IPS-18c (cell line): Measurements from ENCODE around the gene ATP5ME.
"Not testable (repeated sequence)": the region's sequence is repeated elsewhere in the genome, so short reads cannot be mapped to it uniquely, and the experiment has no call there.

Experiments used
- H3K4me3 ChIP-seq: 2 replicates; pipeline ENCODE4 v1.7.0; 2013; ENCODE audit warnings: low read depth, mild to moderate bottlenecking, low read length, moderate library complexity; ENCODE audit not compliant: insufficient read depth
- H3K9me3 ChIP-seq: one replicate; pipeline ENCODE4 v1.6.1; 2013; ENCODE audit warnings: mild to moderate bottlenecking, low read length, moderate library complexity; ENCODE audit not compliant: control insufficient read depth, insufficient read depth

Gene ATP5ME

DNA sequence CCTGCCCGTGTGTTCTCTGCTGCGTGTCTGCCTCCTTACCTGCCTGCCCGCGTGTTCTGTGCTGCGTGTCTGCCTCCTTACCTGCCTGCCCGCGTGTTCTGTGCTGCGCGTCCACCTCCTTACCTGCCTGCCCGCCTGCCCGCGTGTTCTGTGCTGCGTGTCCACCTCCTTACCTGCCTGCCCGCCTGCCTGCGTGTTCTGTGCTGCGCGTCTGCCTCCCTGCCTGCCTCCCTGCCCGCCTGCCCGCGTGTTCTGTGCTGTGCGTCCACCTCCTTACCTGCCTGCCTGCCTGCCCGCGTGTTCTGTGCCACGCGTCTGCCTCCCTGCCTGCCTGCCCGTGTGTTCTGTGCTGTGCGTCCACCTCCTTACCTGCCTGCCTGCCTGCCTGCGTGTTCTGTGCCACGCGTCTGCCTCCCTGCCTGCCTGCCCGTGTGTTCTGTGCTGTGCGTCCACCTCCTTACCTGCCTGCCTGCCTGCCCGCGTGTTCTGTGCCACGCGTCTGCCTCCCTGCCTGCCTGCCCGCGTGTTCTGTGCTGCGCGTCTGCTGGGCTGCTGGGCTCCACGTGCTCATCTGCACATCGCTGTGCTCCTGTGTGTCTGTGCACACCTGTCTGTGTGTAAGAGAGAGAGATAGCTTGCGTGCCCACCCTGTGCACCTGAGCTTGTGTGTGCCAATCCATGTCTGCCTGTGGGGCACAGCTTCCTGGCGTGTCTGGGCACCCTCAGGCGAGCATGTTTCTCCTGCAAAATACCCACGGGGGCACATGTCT, 38.8 kb downstream of the ATP5ME start:
- not testable (repeated sequence) for H3K4me3 ChIP-seq, H3K9me3 ChIP-seq

DNA sequence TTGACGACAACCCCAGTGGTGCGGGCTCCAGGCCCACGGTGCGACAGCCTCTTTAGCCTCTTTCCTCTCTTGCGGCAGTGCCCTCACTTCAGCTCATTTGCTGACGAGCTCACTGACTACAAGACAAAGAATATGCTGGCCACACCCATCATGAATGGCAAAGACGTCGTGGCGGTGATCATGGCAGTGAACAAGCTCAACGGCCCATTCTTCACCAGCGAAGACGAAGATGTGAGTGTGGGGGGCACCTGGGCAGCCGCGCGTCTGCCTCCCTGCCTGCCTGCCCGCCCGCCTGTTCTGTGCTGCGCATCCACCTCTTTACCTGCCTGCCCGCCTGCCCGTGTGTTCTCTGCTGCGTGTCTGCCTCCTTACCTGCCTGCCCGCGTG, 39.5 kb downstream of the ATP5ME start:
- Histone ChIP-seq H3K9me3 (no peaks in the 10 kb centered on the region), H3K4me3 (no peak overlapping the region)

DNA sequence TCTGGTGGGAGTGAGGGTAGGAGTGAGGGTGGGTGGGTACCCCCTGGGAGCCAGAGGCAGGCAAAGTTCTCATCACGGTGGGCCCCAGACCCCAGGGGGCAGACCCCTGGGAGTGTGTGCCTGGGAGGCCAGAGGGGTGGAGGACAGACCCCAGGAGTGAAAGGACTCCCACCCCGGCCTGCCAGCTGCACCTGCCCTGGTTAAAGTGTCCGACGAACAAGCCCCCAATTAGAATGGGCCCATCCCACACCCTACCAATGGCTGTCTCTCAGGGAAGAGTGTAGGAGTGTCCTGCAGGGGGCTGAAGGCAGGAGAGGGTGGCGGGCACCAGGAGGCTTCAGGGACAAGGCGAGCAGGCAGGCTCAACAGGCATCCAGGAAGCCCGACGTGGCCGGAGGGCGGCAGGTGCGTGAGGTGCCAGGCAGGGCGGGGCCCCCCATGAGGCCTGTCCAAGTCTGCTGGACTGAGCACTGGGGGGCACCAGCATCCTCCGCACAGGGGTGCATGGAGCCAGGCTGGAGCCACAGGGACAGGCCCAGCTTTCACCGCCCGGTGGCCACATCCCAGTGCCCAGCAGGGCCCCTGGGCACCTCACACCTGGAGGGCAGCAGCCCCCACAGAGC, 40.0 kb downstream of the ATP5ME start:
- Histone ChIP-seq H3K4me3 (no peak overlapping the region), H3K9me3 (no peaks in the 10 kb centered on the region)

GRCh38 chr4:633406-633805, 40.7 kb downstream of the ATP5ME start:
- no peak overlapping the region for H3K4me3 ChIP-seq
- no peaks in the 10 kb centered on the region for H3K9me3 ChIP-seq

- Histone ChIP-seq H3K4me3 (no peak overlapping the region), H3K9me3 (no peaks in the 10 kb centered on the region)
These were observed 41.1 kb downstream of the ATP5ME start for GRCh38 chr4:632926-633325.

GRCh38 chr4:632196-632790, 41.8 kb downstream of the ATP5ME start:
- no peaks in the 10 kb centered on the region for H3K9me3 ChIP-seq
- H3K4me3 ChIP-seq, result no peak overlapping the region

DNA sequence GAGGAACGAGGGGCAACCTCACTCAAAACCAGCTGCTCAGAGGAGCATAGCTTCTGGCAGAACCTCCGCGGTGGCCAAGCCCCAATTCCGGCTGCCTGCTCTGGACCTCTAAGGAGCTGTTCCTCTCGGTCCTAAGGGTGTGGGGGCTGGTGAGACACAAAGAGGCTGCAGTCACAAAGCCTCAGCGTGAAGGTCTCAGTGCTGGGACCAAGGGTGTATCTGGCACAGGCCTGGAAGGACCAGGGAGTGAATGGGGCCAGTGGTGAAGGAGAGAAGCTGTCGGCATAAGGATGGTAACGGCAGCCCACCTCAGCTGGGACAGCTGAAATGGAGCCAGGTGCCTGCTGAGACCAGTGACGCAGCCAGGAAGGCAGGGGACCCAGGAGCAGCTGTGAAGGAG, 43.4 kb downstream of the ATP5ME start:
- Histone ChIP-seq H3K4me3 (no peak overlapping the region), H3K9me3 (no peaks in the 10 kb centered on the region)

- H3K4me3 ChIP-seq, result no peak overlapping the region
- no peaks in the 10 kb centered on the region for H3K9me3 ChIP-seq
These were observed 44.0 kb downstream of the ATP5ME start for GRCh38 chr4:629915-630641.

- no peak overlapping the region for H3K4me3 ChIP-seq
These were observed 44.5 kb downstream of the ATP5ME start for GRCh38 chr4:629636-629914.

DNA sequence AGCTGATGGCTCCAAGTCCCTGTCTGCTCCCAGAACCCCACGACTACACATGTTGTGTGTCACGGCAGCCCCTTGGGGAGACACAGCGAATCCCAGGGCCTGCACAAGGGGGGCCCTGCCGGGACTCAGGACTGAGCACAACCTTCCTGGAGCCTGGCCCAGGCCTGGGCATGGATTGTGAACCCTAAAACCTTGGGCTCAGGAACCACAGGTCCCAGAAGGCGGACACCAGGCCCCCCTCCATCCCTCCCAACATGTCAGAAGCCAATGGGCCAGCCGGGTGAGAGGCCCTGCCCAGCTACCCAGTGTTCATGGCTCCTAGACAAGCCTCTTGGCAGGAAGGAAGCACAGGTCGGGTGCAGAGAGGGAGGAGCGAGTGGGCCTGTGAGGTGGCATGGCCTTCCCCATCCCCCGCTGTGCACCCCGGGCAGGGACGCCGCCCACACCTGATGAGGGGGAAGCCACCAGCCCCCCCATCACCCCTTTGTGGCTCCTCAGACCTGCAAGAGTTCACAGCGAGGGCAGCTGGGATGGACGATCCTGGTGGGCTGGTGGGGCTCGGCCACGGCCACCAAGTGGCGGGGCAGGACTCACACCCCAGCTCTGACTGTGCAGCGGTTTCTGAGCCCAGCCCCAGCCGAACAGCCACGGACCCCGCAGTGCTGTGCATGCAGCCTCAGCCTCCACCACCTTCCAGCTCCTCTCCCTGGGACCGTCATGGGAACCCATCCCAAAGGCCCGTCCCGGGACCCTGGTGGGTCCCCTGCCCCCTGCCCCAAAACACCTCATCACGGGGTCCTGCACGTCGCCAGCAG, 45.0 kb downstream of the ATP5ME start:
- Histone ChIP-seq H3K4me3 (no peak overlapping the region), H3K9me3 (no peaks in the 10 kb centered on the region)

More at GRCh38 chr4:629636-629914, 44.5 kb downstream of the ATP5ME start:
- H3K9me3 ChIP-seq, result no peaks in the 10 kb centered on the region

DNA sequence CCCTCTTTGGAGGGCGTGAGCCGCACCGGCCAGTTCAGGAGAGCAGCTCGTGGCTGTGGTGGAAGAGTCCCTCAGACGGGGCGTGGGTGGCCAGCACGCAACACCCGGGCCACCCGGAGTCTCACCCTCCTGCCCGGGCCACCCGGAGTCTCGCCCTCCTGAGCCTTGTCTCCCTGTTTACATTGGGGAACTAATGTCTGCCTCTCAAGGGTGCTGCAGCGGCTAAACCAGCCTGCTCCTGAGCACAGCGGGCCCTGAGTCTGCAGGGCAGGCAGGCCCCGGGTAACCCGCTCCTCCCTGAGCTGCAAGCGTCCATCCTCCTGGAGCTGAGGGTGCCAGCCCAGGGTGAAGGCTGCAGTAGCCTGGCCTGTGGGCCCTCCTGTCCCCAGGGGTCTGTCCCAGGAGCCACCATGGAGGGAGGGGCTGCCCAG, 45.8 kb downstream of the ATP5ME start:
- Histone ChIP-seq H3K4me3 (no peak overlapping the region), H3K9me3 (no peaks in the 10 kb centered on the region)

DNA sequence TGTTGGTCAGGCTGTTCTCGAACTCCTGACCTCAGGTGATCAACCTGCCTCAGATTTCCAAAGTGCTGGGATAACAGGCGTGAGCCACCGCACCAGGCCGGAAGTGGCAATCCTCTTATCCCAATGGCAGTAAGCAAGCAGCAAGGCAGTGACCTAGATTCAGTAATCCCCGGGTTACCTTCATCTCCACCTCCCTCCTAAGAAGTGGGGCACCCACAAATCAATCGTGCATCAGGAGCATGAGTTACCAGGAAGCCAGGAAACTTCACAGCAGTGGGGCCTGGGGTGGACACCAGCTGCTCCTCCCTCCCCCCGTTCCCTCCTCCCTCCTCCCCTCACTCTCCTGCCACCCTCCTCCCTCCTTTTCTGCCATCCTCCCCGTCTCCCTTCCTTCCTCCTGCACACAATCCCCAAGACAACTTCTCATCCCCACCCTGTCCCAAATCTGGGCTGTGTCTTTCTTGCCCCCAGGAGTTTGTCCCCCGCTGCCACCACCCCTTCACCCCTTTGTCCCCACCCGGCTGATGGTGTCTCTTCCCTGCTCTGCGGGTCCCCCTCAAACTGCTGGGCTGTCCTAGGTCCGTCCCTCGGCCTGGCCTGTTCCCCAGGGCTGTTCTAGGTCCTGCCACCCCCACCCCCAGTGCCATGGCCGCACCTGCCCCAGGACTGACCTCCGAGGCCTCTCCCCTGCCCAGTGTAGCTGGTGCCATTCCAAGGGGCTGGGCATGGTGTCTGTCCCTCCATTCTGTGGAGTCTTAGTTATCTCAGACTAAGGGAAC, 46.5 kb downstream of the ATP5ME start:
- Histone ChIP-seq H3K9me3 (no peaks in the 10 kb centered on the region), H3K4me3 (no peak overlapping the region)

DNA sequence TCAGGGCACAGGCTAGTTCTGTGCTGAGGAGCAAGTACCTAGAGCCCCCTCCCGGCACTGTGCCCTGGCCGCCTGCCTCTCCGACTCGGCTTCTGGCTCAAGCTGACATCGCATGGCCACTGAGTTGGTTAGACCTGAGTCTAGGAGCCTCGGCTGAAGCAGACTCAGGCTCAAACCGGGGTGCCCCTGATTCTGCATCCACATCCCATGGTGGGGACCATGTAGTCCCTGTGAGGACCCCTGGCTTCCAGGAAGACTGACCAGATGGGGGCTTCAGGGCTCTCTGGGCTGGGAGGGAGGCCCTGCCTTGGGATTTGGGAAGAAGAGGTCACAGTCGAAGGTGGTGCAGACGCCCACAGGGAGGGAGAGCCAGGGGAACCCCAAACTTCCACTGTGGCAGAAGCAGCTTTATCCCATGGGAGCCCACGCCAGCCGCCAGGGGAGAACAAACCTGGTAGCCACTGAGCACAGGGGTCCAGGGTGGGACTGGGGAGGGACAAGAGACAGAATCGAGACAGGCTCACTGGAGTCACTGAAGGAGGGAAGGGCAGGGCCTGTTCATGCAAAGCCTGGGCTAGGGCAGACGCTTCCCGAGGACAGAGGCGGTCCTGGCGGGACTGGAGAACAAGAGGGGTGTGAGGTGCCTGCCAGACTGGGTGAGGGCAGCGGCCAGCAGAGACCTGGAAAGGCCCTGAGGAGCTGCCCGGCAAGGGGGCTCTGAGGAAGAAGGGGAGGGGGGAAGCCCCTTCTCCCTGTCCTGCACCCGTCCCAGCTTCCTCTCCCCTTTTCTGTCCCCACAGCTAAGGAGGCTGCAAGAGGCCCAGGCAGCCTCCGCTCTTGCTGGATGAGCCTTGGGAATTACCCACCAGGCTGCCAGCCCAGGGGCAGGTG, 47.6 kb downstream of the ATP5ME start:
- Histone ChIP-seq H3K9me3 (no peaks in the 10 kb centered on the region), H3K4me3 (no peak overlapping the region)

DNA sequence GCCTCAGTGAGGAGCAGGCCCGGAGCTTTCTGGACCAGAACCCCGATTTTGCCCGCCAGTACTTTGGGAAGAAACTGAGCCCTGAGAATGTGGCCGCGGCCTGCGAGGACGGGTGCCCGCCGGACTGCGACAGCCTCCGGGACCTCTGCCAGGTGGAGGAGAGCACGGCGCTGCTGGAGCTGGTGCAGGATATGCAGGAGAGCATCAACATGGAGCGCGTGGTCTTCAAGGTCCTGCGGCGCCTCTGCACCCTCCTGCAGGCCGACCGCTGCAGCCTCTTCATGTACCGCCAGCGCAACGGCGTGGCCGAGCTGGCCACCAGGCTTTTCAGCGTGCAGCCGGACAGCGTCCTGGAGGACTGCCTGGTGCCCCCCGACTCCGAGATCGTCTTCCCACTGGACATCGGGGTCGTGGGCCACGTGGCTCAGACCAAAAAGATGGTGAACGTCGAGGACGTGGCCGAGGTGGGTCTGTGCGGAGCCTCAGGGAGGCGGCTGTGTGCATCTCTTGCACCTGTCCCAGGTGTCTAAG, 48.4 kb downstream of the ATP5ME start:
- H3K4me3 ChIP-seq, result no peak overlapping the region

DNA sequence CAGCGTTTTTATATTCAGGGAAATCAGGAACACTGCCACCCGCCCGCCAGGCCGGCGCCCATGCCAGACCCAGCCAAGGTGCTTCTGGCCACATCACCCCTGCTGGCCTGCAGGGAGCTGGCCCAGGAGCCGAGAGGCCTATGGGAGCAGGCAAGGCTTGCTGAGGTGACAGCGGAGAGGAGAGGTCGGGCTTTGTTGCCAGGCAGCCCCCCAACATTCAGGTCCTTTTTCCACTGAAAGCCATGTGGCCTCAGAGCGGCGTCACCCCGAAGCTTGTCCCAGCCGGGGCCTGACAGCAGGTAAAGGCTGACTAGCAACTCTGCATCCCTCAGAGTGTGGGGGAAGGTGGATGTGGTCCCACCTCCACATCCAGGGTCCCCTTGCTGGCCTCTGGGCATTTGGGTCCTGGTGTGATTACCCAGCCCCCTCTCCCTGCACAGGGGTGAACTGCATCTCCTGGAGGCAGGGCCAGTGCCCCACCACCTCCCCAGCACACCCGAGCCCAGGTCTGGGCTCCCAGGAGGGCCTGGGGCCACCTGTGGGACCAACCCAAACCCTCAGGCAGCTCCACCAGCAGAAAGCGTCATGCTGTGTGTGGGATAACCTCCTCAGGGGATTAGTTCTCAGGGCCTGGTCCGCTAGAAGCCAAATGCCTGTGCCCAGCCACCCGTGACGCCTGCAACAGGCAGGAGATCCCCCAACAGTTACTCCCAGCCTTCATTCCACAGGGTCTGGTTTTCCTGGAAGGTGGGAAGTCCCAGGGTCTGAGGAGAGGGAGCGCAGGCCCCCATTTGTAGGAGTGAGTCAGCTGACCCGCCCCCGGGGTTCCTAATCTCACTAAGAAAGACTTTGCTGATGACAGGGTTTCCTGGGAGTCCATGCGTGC, 49.1 kb downstream of the ATP5ME start, which contains the start of gene PDE6B:
Gene PDE6B (plus strand): TSS at position 869 of the 886 bp plus-strand sequence. CDS start 54 bp downstream, outside the sequence.
- Histone ChIP-seq H3K9me3 (no peaks in the 10 kb centered on the region), H3K4me3 (no peak within 1 kb of the TSS)

More for the DNA sequence above, 48.4 kb downstream of the ATP5ME start:
- H3K9me3 ChIP-seq, result no peaks in the 10 kb centered on the region
